ENCODE results near the gene KLF6. TPM values are rescaled to one million over a fixed set of nuclear protein-coding genes. Genes with fewer than 3 reads are reported as not detected.
A peak's percentile ranks its signal among the peaks of the same experiment; 100 is the strongest.

Gene KLF6
- total RNA-seq, 1 experiment from 2014 or later, result 27.9 TPM

DNA sequence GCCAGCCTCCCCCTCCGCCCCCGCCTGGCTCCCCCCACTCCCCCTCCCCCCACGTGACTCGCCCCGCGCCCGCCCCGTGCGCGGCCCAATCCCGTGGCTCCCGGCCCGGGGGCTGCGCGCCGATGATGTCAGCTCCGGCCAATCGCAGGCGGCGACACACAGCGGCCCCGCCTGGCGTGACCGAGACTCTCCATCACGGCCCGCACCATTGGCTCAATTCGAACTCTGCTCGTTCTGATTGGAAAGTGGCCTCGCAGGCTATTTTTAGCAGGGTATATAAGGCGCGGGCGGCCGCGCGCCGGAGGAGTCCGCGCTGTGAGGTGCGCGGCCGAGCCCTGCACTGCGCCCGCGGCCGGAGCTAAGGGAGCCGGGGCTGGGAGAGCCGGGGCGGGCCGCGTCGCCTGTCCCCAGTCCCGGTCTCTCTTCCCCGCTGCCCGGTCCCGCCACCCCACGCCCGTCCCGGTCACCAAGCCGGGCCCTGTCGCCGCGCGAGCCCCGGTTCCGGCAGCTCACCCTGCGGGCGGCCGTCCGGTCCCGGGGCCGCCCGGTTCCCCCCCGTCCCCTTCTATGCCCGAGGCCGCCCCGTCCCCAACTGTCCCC is 342 bp upstream of the KLF6 start:
- ChIA-PET POLR2A (interaction anchor here (0.5 to 2.9 kb wide), 31 partner anchors 10 to 612 kb away, joined by 3 to 30 read pairs (median 4); partner anchors contain the start of gene PITRM1), CTCF (interaction anchor here (0.6 to 1.4 kb wide), 3 partner anchors 24 to 612 kb away, joined by 3 to 4 read pairs (median 4); partner anchors contain the start of gene PITRM1)
- peak overlapping the region; percentile 94 for H3K4me3 Mint-ChIP-seq
- peaks cover 6% of the 10 kb centered on the region for H3K9me3 Mint-ChIP-seq
- H3K27ac Mint-ChIP-seq, result peak overlapping the region; percentile 91
- TF ChIP-seq, protein P1, sequence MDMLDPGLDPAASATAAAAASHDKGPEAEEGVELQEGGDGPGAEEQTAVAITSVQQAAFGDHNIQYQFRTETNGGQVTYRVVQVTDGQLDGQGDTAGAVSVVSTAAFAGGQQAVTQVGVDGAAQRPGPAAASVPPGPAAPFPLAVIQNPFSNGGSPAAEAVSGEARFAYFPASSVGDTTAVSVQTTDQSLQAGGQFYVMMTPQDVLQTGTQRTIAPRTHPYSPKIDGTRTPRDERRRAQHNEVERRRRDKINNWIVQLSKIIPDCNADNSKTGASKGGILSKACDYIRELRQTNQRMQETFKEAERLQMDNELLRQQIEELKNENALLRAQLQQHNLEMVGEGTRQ (CRISPR knock-in tag; IDR thresholded peaks at IDR 0.05), result peak; percentile 83
- TF ChIP-seq, protein P2, sequence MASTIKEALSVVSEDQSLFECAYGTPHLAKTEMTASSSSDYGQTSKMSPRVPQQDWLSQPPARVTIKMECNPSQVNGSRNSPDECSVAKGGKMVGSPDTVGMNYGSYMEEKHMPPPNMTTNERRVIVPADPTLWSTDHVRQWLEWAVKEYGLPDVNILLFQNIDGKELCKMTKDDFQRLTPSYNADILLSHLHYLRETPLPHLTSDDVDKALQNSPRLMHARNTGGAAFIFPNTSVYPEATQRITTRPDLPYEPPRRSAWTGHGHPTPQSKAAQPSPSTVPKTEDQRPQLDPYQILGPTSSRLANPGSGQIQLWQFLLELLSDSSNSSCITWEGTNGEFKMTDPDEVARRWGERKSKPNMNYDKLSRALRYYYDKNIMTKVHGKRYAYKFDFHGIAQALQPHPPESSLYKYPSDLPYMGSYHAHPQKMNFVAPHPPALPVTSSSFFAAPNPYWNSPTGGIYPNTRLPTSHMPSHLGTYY (CRISPR knock-in tag; IDR thresholded peaks at IDR 0.05), result peak; percentile 63; the same call in 1 of the 2 replicates
- TF ChIP-seq RORB (CRISPR knock-in tag; IDR thresholded peaks at IDR 0.05) (0 out of 2 replicates have a peak, but pooled peaks have one; percentile 14), ZNF671 (CRISPR knock-in tag; IDR thresholded peaks at IDR 0.05) (no peak), SP1 (CRISPR knock-in tag; conservative IDR thresholded peaks at IDR 0.05) (peak; percentile 57; the same call in 1 of the 2 replicates), OVOL2 (CRISPR knock-in tag; IDR thresholded peaks at IDR 0.05; ENCODE audit: borderline replicate concordance) (peak; percentile 77; the same call in 1 of the 2 replicates), NFYB (CRISPR knock-in tag; conservative IDR thresholded peaks at IDR 0.05; ENCODE audit: low read depth) (peak; percentile 92), ZNF416 (CRISPR knock-in tag; IDR thresholded peaks at IDR 0.05) (0 out of 2 replicates have a peak, but pooled peaks have one; percentile 55), TCF7 (CRISPR knock-in tag; IDR thresholded peaks at IDR 0.05; ENCODE audit: low read depth) (no peak), NR2C2 (CRISPR knock-in tag; IDR thresholded peaks at IDR 0.05) (no peak), NFATC4 (CRISPR knock-in tag; IDR thresholded peaks at IDR 0.05) (no peak)
- TF ChIP-seq, protein P3, sequence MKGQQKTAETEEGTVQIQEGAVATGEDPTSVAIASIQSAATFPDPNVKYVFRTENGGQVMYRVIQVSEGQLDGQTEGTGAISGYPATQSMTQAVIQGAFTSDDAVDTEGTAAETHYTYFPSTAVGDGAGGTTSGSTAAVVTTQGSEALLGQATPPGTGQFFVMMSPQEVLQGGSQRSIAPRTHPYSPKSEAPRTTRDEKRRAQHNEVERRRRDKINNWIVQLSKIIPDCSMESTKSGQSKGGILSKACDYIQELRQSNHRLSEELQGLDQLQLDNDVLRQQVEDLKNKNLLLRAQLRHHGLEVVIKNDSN (CRISPR knock-in tag; IDR thresholded peaks at IDR 0.05), result peak; percentile 68
- TF ChIP-seq, protein P4, sequence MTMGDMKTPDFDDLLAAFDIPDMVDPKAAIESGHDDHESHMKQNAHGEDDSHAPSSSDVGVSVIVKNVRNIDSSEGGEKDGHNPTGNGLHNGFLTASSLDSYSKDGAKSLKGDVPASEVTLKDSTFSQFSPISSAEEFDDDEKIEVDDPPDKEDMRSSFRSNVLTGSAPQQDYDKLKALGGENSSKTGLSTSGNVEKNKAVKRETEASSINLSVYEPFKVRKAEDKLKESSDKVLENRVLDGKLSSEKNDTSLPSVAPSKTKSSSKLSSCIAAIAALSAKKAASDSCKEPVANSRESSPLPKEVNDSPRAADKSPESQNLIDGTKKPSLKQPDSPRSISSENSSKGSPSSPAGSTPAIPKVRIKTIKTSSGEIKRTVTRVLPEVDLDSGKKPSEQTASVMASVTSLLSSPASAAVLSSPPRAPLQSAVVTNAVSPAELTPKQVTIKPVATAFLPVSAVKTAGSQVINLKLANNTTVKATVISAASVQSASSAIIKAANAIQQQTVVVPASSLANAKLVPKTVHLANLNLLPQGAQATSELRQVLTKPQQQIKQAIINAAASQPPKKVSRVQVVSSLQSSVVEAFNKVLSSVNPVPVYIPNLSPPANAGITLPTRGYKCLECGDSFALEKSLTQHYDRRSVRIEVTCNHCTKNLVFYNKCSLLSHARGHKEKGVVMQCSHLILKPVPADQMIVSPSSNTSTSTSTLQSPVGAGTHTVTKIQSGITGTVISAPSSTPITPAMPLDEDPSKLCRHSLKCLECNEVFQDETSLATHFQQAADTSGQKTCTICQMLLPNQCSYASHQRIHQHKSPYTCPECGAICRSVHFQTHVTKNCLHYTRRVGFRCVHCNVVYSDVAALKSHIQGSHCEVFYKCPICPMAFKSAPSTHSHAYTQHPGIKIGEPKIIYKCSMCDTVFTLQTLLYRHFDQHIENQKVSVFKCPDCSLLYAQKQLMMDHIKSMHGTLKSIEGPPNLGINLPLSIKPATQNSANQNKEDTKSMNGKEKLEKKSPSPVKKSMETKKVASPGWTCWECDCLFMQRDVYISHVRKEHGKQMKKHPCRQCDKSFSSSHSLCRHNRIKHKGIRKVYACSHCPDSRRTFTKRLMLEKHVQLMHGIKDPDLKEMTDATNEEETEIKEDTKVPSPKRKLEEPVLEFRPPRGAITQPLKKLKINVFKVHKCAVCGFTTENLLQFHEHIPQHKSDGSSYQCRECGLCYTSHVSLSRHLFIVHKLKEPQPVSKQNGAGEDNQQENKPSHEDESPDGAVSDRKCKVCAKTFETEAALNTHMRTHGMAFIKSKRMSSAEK (CRISPR knock-in tag; IDR thresholded peaks at IDR 0.05; ENCODE audit: borderline replicate concordance), result no peak
- TF ChIP-seq, protein P5, sequence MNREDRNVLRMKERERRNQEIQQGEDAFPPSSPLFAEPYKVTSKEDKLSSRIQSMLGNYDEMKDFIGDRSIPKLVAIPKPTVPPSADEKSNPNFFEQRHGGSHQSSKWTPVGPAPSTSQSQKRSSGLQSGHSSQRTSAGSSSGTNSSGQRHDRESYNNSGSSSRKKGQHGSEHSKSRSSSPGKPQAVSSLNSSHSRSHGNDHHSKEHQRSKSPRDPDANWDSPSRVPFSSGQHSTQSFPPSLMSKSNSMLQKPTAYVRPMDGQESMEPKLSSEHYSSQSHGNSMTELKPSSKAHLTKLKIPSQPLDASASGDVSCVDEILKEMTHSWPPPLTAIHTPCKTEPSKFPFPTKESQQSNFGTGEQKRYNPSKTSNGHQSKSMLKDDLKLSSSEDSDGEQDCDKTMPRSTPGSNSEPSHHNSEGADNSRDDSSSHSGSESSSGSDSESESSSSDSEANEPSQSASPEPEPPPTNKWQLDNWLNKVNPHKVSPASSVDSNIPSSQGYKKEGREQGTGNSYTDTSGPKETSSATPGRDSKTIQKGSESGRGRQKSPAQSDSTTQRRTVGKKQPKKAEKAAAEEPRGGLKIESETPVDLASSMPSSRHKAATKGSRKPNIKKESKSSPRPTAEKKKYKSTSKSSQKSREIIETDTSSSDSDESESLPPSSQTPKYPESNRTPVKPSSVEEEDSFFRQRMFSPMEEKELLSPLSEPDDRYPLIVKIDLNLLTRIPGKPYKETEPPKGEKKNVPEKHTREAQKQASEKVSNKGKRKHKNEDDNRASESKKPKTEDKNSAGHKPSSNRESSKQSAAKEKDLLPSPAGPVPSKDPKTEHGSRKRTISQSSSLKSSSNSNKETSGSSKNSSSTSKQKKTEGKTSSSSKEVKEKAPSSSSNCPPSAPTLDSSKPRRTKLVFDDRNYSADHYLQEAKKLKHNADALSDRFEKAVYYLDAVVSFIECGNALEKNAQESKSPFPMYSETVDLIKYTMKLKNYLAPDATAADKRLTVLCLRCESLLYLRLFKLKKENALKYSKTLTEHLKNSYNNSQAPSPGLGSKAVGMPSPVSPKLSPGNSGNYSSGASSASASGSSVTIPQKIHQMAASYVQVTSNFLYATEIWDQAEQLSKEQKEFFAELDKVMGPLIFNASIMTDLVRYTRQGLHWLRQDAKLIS (CRISPR knock-in tag; IDR thresholded peaks at IDR 0.05; ENCODE audit: borderline replicate concordance), result no peak
- TF ChIP-seq, protein P6, sequence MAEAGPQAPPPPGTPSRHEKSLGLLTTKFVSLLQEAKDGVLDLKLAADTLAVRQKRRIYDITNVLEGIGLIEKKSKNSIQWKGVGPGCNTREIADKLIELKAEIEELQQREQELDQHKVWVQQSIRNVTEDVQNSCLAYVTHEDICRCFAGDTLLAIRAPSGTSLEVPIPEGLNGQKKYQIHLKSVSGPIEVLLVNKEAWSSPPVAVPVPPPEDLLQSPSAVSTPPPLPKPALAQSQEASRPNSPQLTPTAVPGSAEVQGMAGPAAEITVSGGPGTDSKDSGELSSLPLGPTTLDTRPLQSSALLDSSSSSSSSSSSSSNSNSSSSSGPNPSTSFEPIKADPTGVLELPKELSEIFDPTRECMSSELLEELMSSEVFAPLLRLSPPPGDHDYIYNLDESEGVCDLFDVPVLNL (CRISPR knock-in tag; IDR thresholded peaks at IDR 0.05; ENCODE audit: borderline replicate concordance, low read depth), result no peak
- TF ChIP-seq, protein P7, sequence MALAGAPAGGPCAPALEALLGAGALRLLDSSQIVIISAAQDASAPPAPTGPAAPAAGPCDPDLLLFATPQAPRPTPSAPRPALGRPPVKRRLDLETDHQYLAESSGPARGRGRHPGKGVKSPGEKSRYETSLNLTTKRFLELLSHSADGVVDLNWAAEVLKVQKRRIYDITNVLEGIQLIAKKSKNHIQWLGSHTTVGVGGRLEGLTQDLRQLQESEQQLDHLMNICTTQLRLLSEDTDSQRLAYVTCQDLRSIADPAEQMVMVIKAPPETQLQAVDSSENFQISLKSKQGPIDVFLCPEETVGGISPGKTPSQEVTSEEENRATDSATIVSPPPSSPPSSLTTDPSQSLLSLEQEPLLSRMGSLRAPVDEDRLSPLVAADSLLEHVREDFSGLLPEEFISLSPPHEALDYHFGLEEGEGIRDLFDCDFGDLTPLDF (CRISPR knock-in tag; IDR thresholded peaks at IDR 0.05), result no peak
- TF ChIP-seq, protein P8, sequence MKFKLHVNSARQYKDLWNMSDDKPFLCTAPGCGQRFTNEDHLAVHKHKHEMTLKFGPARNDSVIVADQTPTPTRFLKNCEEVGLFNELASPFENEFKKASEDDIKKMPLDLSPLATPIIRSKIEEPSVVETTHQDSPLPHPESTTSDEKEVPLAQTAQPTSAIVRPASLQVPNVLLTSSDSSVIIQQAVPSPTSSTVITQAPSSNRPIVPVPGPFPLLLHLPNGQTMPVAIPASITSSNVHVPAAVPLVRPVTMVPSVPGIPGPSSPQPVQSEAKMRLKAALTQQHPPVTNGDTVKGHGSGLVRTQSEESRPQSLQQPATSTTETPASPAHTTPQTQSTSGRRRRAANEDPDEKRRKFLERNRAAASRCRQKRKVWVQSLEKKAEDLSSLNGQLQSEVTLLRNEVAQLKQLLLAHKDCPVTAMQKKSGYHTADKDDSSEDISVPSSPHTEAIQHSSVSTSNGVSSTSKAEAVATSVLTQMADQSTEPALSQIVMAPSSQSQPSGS (CRISPR knock-in tag; IDR thresholded peaks at IDR 0.05; ENCODE audit: borderline replicate concordance, low read depth), result peak; percentile 64; the same call in 1 of the 2 replicates
- TF ChIP-seq, protein P9, sequence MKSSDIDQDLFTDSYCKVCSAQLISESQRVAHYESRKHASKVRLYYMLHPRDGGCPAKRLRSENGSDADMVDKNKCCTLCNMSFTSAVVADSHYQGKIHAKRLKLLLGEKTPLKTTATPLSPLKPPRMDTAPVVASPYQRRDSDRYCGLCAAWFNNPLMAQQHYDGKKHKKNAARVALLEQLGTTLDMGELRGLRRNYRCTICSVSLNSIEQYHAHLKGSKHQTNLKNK (CRISPR knock-in tag; IDR thresholded peaks at IDR 0.05), result 0 out of 2 replicates have a peak, but pooled peaks have one; percentile 50
- H3K36me3 Mint-ChIP-seq, result peaks cover 23% of the 10 kb centered on the region
- H3K4me1 Mint-ChIP-seq, result peaks cover 41% of the 10 kb centered on the region
- H3K27me3 Mint-ChIP-seq (ENCODE audit: low read depth), result no peaks in the 10 kb centered on the region; the same call in 1 of the 2 replicates
- DNase-seq (ENCODE audit: low spot score) (peak; percentile 98), ATAC-seq (peak; percentile 80)
